ENCODE data around the gene ULK4.
"Not testable (repeated sequence)": the region's sequence is repeated elsewhere in the genome, so short reads cannot be mapped to it uniquely, and the experiment has no call there.

The ULK4 gene

DNA sequence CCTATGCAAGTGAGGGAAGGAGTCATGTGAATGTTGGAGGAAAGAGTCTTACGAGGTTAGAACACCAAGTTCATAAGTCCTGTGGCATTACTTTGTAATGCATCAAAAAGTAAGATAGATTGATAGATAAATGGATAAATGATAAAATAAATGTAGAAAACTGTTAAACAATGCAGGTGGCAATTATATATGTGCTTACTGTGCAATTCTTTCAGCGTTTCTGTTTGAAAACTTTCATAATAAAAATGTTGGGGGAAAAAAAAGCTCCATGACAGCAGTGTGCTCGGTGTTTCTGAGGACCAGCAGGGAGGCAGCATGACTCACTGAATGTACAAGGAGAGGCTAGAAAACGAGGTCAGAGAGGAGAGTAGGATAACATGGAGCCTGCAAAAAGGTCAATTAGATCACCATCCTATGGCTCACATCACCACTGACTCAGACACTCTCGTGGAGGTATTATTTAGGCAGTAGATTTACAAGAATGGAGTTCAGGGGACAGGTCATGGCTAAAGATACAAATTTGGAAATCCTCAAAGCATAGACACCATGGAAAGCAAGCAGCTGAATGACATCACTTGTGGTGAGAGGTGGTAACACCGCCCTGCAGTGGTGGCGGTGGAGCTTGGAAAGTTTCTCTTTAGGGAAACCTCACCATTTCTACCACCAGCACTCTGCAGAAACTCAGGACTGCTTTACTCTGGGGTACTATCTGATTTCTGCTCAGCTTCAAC lies 542.8 kb downstream of the ULK4 start:
- no peak overlapping the region for H3K4me3 ChIP-seq (ENCODE audit: low read depth, low read length)
- TF ChIP-seq, protein P1, sequence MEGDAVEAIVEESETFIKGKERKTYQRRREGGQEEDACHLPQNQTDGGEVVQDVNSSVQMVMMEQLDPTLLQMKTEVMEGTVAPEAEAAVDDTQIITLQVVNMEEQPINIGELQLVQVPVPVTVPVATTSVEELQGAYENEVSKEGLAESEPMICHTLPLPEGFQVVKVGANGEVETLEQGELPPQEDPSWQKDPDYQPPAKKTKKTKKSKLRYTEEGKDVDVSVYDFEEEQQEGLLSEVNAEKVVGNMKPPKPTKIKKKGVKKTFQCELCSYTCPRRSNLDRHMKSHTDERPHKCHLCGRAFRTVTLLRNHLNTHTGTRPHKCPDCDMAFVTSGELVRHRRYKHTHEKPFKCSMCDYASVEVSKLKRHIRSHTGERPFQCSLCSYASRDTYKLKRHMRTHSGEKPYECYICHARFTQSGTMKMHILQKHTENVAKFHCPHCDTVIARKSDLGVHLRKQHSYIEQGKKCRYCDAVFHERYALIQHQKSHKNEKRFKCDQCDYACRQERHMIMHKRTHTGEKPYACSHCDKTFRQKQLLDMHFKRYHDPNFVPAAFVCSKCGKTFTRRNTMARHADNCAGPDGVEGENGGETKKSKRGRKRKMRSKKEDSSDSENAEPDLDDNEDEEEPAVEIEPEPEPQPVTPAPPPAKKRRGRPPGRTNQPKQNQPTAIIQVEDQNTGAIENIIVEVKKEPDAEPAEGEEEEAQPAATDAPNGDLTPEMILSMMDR (IDR thresholded peaks at IDR 0.05; ENCODE audit: borderline replicate concordance, insufficient read depth, low read depth, low read length) = no peak

DNA sequence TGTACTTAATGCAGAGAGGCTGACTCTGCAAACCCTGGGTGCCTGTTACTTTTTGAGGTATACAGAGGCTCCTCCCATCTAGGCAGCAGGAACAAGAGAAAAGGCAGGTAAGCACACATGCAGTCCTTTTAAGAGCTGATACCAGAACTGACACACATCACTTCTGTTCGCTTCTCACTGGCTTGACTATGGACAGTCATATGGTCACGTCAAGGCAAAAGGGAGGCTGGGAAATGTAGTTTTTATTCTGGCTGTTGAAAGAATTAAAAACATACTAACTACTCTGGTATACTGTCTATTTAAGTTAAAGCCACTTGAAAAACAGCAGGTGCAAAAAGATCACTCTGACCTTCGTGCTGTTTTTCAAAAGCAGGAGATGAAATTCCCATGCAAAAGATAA lies 544.3 kb downstream of the ULK4 start:
- H3K4me3 ChIP-seq (ENCODE audit: low read depth, low read length) = no peak overlapping the region
- TF ChIP-seq, protein P1 (IDR thresholded peaks at IDR 0.05; ENCODE audit: borderline replicate concordance, insufficient read depth, low read depth, low read length) = no peak

DNA sequence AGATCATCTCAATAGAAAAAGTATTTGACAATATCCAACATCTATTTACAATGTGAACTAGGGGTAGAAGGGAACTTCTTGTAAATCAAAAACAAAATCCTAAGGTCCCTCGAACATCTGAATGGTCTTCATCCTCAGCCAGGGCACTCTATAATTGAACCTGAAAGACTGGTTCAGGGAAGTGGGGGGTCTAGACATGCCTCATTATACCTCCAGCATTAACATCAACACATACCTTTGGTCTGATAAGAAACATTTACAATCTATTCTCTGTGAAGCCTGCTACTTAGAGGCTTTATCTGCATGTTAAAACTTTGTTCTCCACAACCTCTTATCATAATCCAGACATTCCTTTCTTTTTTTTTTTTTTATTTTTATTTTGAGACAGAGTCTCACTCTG lies 550.8 kb downstream of the ULK4 start:
- TF ChIP-seq, protein P1 (IDR thresholded peaks at IDR 0.05; ENCODE audit: borderline replicate concordance, insufficient read depth, low read depth, low read length) = no peak
- no peak overlapping the region for H3K4me3 ChIP-seq (ENCODE audit: low read depth, low read length)

DNA sequence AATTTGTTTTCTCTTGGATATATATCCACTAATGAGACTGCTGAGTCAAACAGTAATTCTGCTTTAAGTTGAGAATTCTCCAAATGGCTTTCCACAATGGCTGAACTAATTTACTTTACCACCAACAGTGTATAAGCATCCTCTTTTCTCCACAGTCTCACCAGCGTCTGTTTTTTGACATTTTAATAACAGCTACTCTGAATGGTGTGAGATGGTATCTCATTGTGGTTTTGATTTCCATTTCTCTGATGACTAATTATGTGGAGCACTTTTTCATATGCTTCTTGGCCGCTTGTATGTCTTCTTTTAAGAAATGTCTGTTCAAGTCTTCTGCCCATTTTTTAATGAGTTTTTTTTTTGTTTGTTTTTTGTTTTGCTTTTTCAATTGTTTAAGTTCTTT lies 556.4 kb downstream of the ULK4 start:
- TF ChIP-seq, protein P1 (IDR thresholded peaks at IDR 0.05; ENCODE audit: borderline replicate concordance, insufficient read depth, low read depth, low read length) = no peak
- no peak overlapping the region for H3K4me3 ChIP-seq (ENCODE audit: low read depth, low read length)

DNA sequence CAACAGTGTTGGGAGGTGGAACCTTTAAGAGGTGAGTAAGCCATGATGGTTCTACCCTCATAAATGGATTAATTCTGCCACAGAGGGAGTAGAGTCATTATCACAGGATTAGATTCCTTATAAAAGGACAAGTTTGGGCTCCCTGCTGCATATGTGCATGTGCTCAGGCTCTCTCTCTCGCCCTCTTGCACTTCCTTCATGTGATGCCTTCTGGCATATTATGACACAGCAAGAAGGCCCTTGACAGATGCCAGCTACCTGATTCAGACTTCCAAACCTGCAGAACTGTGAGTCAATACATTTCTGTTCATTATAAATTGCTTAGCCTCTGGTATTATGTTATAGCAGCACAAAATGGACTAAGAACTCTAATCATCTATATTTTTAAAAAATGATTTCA lies 557.3 kb downstream of the ULK4 start:
- TF ChIP-seq, protein P1 (IDR thresholded peaks at IDR 0.05; ENCODE audit: borderline replicate concordance, insufficient read depth, low read depth, low read length) = no peak

DNA sequence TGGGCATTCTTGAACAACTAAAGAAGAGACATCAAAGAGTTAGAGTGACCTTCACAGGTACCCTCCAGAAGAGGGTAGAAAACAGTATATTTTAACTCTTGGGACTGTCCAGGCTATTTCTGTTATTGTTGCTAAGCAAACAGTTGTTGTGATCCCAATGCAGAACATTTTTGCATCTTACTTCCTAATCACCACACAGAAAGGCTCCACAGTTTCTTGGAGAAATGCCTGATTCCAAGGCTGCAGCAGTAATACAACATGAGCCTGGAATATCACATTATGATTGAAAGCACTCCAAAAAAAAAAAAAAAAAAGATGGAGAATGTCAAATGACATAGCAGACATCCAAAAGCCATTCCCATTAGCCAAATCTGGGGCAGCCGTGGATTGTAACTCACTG lies 567.0 kb downstream of the ULK4 start:
- TF ChIP-seq, protein P1 (IDR thresholded peaks at IDR 0.05; ENCODE audit: borderline replicate concordance, insufficient read depth, low read depth, low read length) = no peak
- no peak overlapping the region for H3K4me3 ChIP-seq (ENCODE audit: low read depth, low read length)

More for the DNA sequence above, 557.3 kb downstream of the ULK4 start:
- H3K4me3 ChIP-seq (ENCODE audit: low read depth, low read length) = no peak overlapping the region

DNA sequence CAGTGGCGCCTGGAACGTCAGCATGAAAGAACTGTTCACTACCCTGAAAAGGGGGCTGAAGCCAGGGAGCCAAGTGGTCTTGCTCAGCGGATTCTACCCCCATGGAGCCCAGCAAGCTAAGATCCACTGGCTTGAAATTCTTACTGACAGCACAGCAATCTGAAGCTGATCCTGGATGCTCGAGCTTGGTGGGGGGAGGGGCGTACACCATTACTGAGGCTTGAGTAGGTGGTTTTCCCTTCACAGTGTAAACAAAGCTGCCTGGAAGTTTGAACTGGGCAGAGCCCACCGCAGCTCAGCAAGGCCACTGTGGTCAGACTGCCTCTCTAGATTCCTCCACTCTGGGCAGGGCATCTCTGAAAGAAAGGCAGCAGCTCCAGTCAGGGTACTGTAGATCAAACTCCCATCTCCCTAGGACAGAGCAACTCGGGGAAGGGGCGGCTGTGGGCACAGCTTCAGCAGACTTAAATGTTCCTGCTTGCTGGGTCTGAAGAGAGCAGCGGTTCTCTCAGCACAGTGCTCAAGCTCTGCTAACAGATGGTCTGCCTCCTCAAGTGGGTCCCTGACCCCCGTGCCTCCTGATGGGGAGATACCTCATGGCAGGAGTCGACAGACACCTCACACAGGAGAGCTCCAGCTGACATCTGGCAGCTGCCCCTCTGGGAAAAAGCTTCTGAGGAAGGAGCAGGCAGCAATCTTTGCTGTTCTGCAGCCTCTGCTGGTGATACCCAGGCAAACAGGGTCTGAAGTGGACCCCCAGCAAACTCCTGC lies 591.0 kb downstream of the ULK4 start:
- not testable (repeated sequence) for H3K4me3 ChIP-seq (ENCODE audit: low read depth, low read length)
